ENCODE measurements around the gene ATG9B.

- TF ChIP-seq CTCF (IDR thresholded peaks at IDR 0.05; ENCODE audit: insufficient read depth, low read length) (no peak), POLR2AphosphoS5 (IDR thresholded peaks at IDR 0.05; ENCODE audit: low read depth) (no peak), SPI1 (IDR thresholded peaks at IDR 0.05; ENCODE audit: borderline replicate concordance, low read depth) (no peak)
- TF ChIP-seq, protein P1, sequence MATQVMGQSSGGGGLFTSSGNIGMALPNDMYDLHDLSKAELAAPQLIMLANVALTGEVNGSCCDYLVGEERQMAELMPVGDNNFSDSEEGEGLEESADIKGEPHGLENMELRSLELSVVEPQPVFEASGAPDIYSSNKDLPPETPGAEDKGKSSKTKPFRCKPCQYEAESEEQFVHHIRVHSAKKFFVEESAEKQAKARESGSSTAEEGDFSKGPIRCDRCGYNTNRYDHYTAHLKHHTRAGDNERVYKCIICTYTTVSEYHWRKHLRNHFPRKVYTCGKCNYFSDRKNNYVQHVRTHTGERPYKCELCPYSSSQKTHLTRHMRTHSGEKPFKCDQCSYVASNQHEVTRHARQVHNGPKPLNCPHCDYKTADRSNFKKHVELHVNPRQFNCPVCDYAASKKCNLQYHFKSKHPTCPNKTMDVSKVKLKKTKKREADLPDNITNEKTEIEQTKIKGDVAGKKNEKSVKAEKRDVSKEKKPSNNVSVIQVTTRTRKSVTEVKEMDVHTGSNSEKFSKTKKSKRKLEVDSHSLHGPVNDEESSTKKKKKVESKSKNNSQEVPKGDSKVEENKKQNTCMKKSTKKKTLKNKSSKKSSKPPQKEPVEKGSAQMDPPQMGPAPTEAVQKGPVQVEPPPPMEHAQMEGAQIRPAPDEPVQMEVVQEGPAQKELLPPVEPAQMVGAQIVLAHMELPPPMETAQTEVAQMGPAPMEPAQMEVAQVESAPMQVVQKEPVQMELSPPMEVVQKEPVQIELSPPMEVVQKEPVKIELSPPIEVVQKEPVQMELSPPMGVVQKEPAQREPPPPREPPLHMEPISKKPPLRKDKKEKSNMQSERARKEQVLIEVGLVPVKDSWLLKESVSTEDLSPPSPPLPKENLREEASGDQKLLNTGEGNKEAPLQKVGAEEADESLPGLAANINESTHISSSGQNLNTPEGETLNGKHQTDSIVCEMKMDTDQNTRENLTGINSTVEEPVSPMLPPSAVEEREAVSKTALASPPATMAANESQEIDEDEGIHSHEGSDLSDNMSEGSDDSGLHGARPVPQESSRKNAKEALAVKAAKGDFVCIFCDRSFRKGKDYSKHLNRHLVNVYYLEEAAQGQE (IDR thresholded peaks at IDR 0.05; ENCODE audit: insufficient replicate concordance, low read depth): no peak
Observed at GRCh38 chr7:151016505-151016904, 7.8 kb downstream of the ATG9B start.

All from HL-60 (cell line).